ENCODE measurements around the gene APAF1.
"Not testable (repeated sequence)": the region's sequence is repeated elsewhere in the genome, so short reads cannot be mapped to it uniquely, and the experiment has no call there.

The APAF1 gene, protein sequence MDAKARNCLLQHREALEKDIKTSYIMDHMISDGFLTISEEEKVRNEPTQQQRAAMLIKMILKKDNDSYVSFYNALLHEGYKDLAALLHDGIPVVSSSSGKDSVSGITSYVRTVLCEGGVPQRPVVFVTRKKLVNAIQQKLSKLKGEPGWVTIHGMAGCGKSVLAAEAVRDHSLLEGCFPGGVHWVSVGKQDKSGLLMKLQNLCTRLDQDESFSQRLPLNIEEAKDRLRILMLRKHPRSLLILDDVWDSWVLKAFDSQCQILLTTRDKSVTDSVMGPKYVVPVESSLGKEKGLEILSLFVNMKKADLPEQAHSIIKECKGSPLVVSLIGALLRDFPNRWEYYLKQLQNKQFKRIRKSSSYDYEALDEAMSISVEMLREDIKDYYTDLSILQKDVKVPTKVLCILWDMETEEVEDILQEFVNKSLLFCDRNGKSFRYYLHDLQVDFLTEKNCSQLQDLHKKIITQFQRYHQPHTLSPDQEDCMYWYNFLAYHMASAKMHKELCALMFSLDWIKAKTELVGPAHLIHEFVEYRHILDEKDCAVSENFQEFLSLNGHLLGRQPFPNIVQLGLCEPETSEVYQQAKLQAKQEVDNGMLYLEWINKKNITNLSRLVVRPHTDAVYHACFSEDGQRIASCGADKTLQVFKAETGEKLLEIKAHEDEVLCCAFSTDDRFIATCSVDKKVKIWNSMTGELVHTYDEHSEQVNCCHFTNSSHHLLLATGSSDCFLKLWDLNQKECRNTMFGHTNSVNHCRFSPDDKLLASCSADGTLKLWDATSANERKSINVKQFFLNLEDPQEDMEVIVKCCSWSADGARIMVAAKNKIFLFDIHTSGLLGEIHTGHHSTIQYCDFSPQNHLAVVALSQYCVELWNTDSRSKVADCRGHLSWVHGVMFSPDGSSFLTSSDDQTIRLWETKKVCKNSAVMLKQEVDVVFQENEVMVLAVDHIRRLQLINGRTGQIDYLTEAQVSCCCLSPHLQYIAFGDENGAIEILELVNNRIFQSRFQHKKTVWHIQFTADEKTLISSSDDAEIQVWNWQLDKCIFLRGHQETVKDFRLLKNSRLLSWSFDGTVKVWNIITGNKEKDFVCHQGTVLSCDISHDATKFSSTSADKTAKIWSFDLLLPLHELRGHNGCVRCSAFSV (N-terminal part only)

DNA sequence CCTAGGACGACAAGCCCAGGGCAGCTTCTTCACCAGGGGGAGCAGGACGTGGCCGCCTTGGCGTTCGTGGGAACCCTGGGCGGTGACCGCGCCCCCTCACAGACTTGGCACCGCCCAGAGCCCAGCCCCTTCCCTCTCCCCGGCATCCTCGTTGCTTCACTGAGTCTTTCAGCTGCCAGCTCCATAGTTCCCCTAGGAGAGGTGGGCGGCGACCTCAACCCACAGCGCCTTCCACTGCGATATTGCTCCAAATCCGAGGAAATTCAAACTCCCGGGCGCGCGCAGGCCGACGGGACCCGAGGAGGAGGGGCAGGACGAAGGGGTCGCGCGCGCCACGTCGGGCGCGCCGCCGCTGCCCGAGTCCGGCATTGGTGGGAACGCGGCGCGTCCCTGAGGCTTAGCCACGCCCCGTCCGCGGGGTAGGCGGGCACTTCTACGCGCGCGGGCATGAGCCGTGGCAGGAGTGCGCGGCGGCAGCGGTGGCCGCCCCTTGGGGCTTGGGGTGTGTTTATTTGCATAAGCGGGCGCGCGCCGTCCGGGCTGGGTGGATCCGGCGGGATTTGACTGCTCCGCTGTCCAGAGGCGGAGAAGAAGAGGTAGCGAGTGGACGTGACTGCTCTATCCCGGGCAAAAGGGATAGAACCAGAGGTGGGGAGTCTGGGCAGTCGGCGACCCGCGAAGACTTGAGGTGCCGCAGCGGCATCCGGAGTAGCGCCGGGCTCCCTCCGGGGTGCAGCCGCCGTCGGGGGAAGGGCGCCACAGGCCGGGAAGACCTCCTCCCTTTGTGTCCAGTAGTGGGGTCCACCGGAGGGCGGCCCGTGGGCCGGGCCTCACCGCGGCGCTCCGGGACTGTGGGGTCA is at the start of gene APAF1, which contains the start of gene IKBIP:
TSS of gene APAF1 (plus strand) at position 579 of the 860 bp plus-strand sequence. CDS start 3,070 bp downstream, outside the sequence.
TSS of gene IKBIP (minus strand) at position 77 of the 860 bp plus-strand sequence. CDS start 87 bp downstream, outside the sequence.
- peak; percentile 98 to 99 (median 98) for DNase-seq

DNA sequence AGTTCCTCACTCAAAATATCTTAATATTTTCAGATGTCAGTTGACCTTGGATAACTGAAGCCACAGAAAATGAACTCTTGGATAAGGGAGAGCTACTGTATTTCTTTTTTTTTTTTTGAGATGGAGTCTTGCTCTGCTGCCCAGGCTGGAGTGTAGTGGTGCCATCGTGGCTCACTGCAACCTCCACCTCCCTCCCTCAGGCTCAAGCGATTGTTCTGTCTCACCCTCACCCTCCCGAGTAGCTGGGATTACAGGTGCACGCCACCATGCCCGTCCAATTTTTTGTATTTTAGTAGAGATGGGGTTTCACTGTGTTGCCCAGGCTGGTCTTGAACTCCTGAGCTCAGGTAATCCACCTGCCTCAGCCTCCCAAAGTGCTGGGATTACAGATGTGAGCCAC is 47.8 kb upstream of the APAF1 start:
- DNase-seq: not testable (repeated sequence)

DNA sequence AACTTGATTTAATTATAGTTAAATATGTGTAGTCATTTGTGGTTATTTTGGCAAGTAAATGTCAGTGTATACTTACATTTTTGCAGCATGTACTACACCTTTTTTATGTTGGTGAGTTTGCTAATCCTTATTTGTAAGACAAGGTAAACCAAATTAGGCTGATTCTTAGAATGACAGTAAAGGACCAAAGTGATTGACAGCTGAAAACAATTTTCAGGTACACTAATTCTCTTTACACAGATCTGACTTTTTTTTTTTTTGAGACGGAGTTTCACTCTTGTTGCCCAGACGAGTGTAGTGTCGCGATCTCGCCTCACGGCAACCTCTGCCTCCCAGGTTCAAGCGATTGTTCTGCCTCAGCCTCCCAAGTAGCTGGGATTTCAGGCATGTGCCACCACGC is 43.2 kb upstream of the APAF1 start:
- DNase-seq: no peak

GRCh38 chr12:98606359-98606988 is 38.6 kb upstream of the APAF1 start:
- DNase-seq: no peak

DNA sequence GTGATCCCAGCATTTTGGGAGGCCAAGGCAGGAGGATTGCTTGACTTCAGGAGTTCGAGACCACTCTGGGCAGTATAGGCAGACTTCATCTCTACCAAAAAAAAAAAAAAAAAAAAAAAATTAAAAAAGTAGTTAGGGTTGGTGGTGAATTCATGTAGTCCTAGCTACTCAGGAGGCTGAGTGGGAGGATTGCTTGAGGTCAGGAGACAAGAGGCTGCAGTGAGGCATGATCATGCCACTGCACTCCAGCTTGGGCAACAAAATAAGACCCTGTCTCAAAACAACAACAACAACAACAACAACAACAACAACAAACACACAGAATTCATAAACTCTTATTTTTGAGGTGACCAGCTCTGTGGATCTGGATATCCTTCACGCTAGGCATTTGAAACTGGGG is 34.5 kb upstream of the APAF1 start:
- DNase-seq: no peak

- no peak for DNase-seq
Observed at GRCh38 chr12:98612696-98613334, 32.3 kb upstream of the APAF1 start.

DNA sequence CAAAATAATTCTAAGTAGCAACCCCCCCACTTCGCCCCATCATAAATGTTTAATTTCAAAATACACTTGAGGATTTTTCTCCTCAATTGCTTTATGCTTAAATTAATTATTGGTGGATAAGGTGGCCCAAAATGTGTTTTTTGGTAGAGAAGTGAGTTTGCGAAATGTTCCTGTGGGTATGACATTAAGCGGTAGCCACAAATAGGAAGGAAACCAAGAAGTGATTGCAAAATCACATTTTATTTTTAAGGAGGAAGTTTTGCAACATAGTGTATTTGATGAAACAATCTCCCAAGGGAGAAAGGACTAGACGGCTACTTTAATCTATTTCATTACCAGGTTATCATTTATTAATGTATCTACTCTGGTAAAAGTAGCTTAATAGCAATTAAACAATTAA is 26.1 kb upstream of the APAF1 start:
- DNase-seq: no peak

- peak; percentile 24 to 98 (median 73) for DNase-seq
Observed at GRCh38 chr12:98635657-98636323, 9.3 kb upstream of the APAF1 start.

DNA sequence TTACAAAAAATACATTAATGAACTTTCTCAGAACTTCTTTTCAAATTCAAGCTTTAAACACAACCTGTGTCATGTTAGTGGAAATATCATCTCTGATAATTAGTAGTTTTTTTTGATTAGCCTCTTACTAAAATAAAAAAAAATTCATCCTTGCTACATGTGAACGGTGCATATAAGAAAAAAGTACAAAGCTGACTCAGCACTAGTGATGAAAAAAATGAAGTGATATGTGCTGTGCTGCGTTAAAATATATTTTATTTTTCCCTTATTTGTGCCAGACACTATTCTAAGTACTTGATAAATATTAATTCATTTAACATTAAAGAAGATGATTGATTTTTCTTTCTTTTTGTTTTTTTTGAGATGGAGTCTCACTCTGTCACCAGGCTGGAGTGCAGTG is 8.0 kb upstream of the APAF1 start:
- DNase-seq: no peak

DNA sequence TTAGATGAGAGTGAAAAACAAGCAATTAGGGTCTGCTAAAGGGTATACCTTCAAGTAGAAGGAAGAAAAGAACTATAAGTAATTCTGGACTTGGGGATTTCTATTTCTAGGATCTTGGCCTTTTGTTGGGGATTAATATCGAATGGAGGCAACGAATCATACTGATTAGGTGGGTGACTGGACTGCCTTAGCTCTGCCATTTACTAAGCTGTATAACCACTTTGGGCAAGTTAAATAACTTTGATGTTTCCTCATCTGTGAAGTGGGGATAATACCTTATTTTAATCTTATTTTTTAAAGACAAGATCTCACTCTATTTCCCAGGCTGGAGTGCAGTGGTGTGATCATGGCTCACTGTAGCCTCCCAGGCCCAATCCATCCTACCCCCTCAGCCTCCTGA is 7.1 kb upstream of the APAF1 start:
- DNase-seq: no peak

GRCh38 chr12:98639491-98639890 is 5.6 kb upstream of the APAF1 start:
- peak in 1 of 3 experiments; percentile 16 for DNase-seq

- DNase-seq: not testable (repeated sequence)
Observed at GRCh38 chr12:98642801-98643200, 2.3 kb upstream of the APAF1 start.

GRCh38 chr12:98644433-98644711 is 718 bp upstream of the APAF1 start:
- DNase-seq: peak in 2 of 3 experiments; percentile 88 to 90

GRCh38 chr12:98645572-98646067 is 530 bp downstream of the APAF1 start:
- peak; percentile 41 to 64 (median 63) for DNase-seq

DNA sequence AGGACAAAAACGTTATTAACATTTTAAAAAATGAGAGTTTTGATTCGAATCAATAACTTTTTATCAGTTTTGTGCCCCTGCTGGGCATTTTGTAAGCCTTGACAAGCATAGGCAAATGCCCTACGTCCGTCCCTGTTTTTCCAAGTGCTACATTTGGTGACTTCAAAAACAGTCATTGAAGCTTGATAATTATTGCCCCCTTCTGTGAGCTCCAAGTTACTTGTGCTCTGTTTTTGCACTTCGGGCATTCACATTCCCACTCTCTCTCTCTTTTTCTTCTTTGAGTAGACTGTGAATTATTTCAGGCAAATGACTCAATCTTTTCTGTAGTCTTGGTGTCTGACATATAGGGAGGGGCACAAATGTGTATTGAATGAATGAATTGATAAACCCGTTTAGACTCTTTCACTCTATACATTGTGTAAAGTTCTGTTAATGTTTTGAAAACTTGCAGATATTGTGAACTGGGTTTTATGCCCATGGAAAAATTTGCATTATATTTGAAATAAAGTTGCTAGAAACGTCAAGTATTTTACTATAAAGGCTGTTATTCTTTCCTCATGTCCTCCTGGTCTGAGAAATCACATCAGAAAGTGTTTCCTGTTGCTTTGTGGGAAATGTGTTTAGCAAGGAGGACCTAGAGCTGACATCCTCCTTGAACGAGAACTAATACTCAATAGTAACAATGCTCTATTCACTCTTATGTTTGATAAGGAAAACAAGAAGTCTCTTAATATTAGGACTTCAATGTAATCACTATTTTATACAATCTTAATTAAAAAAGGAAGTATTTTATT is 1.4 kb downstream of the APAF1 start:
- DNase-seq: peak; percentile 12 to 50 (median 36)

DNA sequence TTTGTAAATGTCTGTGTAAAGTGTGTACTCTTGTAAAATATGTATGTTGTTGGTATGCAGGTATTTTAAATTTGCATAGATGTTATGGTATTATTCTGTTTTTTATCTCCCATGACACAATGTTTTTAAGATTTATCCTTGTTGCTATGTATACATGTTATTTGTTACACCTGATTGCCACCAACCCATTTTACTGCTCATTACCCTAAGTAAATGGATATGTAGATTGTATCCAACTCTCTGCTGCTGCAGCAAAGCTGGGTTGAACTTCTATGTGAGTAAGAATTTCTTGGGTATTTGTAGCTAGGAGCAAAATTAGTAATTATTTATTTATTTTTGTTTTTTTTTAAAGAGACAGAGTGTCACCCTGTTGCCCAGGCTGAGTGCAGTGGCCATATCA is 6.2 kb downstream of the APAF1 start:
- DNase-seq: no peak

DNA sequence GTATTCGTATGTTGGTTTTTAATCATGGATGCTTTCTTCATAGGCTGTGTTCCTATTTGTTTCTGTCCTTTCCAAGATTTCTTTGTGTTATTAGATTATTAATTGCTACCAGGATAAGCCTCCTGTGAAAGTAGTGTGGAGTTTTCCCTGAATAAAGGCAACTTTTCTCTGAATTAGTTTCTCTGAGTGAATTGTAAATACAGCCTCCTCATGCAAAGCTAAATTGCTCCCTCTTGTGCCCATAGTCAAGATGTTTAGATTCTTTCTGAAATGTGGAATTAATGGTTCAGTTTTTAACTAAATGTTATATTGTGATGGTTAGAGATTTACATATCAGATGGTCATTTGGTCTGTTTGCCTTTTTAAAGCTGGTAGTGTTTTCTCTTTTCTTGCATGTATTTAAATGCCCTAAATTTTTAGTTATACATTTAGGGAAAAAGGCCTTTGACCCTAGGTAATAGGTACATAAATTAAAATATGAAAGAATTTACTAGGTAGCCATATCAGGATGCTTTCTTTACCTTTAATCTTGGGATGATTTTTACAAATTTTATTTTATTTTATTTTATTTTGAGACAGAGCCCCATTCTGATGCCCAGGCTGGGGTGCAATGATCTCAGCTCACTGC is 8.9 kb downstream of the APAF1 start:
- DNase-seq: peak; percentile 27 to 80 (median 61)

- no peak for DNase-seq
Observed at GRCh38 chr12:98656289-98657101, 11.4 kb downstream of the APAF1 start.

Data from NCI-H1417 (cell line).